ENCODE results near the gene SRL. TPM values are rescaled to one million over a fixed set of nuclear protein-coding genes. Genes with fewer than 3 reads are reported as not detected.
A peak's percentile ranks its signal among the peaks of the same experiment; 100 is the strongest.

SRL gene
- total and polyA plus RNA-seq, 2 of the 8 experiments (the other 6 are each of a cell fraction or from before 2014, with no cell fraction given), result 0.05 TPM; not detected in 1

GRCh38 chr16:4169415-4169814 lies 72.5 kb downstream of the SRL start:
- FAIRE-seq (no peak), DNase-seq (ENCODE audit: low read depth in 1 of 2, low spot score in 2 of 2) (no peak)
- H3K4me3 ChIP-seq (ENCODE audit: extremely low read depth in 1 of 4, insufficient read depth in 2 of 4, low read depth in 3 of 4, low read length in 4 of 4), result no peak overlapping the region
- no peaks in the 10 kb centered on the region for H3K79me2 ChIP-seq (ENCODE audit: control insufficient read depth in 1 of 2, insufficient read depth in 2 of 2, low read length in 2 of 2)
- H3K9me3 ChIP-seq (ENCODE audit: insufficient read depth in 2 of 2, low read depth in 1 of 2, low read length in 1 of 2), result no peaks in the 10 kb centered on the region
- no peak overlapping the region for H3K23ac ChIP-seq (ENCODE audit: insufficient read length)
- no peak overlapping the region for H4K91ac ChIP-seq (replicated peaks; ENCODE audit: insufficient read length, low read length)
- H2BK15ac ChIP-seq (ENCODE audit: low read length), result no peak overlapping the region
- no peak overlapping the region for H2AFZ ChIP-seq (ENCODE audit: low read length)
- H2BK120ac ChIP-seq (replicated peaks; ENCODE audit: low read depth, low read length), result no peak overlapping the region
- ChIA-PET POLR2A (ENCODE audit: partially characterized antibody) (interaction anchor here (1.1 kb wide), 1 partner anchor 84 kb away, joined by 4 read pairs; no protein-coding TSS in a partner anchor), CTCF (ENCODE audit: partially characterized antibody) (interaction anchor here (0.6 to 2.0 kb wide), 5 partner anchors 14 to 353 kb away, joined by 3 to 5 read pairs (median 4); no protein-coding TSS in a partner anchor)
- no peak overlapping the region for H3K4ac ChIP-seq (replicated peaks; ENCODE audit: insufficient read length, low read depth, low read length)
- H4K20me1 ChIP-seq (replicated peaks in 1 of 2; ENCODE audit: control insufficient read depth in 1 of 2, insufficient read depth in 2 of 2, low read length in 2 of 2), result no peaks in the 10 kb centered on the region
- no peak overlapping the region for H2BK12ac ChIP-seq (ENCODE audit: low read depth, low read length)
- no peak overlapping the region for H3K4me2 ChIP-seq (ENCODE audit: insufficient read depth in 1 of 2, low read depth in 2 of 2, low read length in 2 of 2)
- 96% methylated on average over 5 of the region's 6 CpGs; no CpG with 5 or more reads in 1 of the 2 experiments for WGBS, 2 experiments (ENCODE audit: extremely low coverage in 1 of 2, insufficient coverage in 1 of 2, insufficient read length in 1 of 2, insufficient replicate concordance in 2 of 2, low coverage in 1 of 2, low lambda C conversion rate in 2 of 2, missing lambda C conversion rate in 1 of 2)
- H3K27ac ChIP-seq (ENCODE audit: low read depth, low read length), result no peak overlapping the region
- no peak overlapping the region for H2AK5ac ChIP-seq (ENCODE audit: low read depth, low read length)
- no peaks in the 10 kb centered on the region for H3K79me1 ChIP-seq (ENCODE audit: low read depth, low read length)
- H3K14ac ChIP-seq (ENCODE audit: insufficient read length), result no peak overlapping the region
- H4K8ac ChIP-seq (ENCODE audit: extremely low read depth, insufficient read depth, low read length), result no peak overlapping the region
- TF ChIP-seq NANOG (IDR thresholded peaks at IDR 0.05; ENCODE audit: insufficient read depth, low read depth, low read length, poor library complexity, severe bottlenecking), result no peak
- no peak for TF ChIP-seq ZNF274 (IDR thresholded peaks at IDR 0.05; ENCODE audit: borderline replicate concordance, extremely low read depth, low read length)
- peak; percentile 94 for TF ChIP-seq MAFK (IDR thresholded peaks at IDR 0.05; ENCODE audit: low read depth, low read length)
- TF ChIP-seq ASH2L (IDR thresholded peaks at IDR 0.05; ENCODE audit: low read length), result no peak
- no peak overlapping the region for H3K9ac ChIP-seq (replicated peaks in 1 of 4; ENCODE audit: extremely low read depth in 1 of 4, low read depth in 3 of 4, low read length in 3 of 4)
- H3K18ac ChIP-seq (ENCODE audit: extremely low read depth, low read length), result no peak overlapping the region
- H3K36me3 ChIP-seq (ENCODE audit: control insufficient read depth in 2 of 4, insufficient read depth in 4 of 4, low read length in 3 of 4), result peaks cover 0 to 2% (median 0%) of the 10 kb centered on the region in 4 experiments; a peak in 1 of 8 replicates
- H3K27me3 ChIP-seq (replicated peaks in 1 of 4; ENCODE audit: control insufficient read depth in 3 of 4, extremely low read depth in 1 of 4, insufficient read depth in 3 of 4, low read length in 3 of 4), result no peaks in the 10 kb centered on the region; a peak in 1 of 7 replicates
- no peak overlapping the region for H3K56ac ChIP-seq (replicated peaks; ENCODE audit: insufficient read length, low read depth, low read length)
- H2BK20ac ChIP-seq (ENCODE audit: low read length), result no peak overlapping the region
- H3K23me2 ChIP-seq (ENCODE audit: low read depth, low read length), result no peaks in the 10 kb centered on the region
- H4K5ac ChIP-seq (ENCODE audit: insufficient read length, low read depth, low read length), result no peak overlapping the region
- no peak overlapping the region; the same call in 1 of the 2 replicates for H2BK5ac ChIP-seq (ENCODE audit: low read depth, low read length)
- no peaks in the 10 kb centered on the region for H3K4me1 ChIP-seq (replicated peaks in 1 of 4; ENCODE audit: control insufficient read depth in 3 of 4, insufficient read depth in 4 of 4, low read length in 3 of 4)

Measured in H1 (cell line).